NB4 (cell line): ENCODE measurements around the gene CA10.

Experiments used
- CTCF ChIP-seq: IDR thresholded peaks from one replicate; pipeline ENCODE4 v1.5.1; 2012; ENCODE audit warnings: low read depth, low read length
- POLR2A ChIP-seq: IDR thresholded peaks from 2 replicates; pipeline ENCODE4 v1.6.1; 2011; ENCODE audit warnings: mild to moderate bottlenecking; ENCODE audit not compliant: insufficient read length; ENCODE audit errors: extremely low read depth

GRCh38 chr17:51992864-51993416, 165.6 kb downstream of the CA10 start:
- TF ChIP-seq CTCF (no peak), POLR2A (no peak)
